ENCODE data around the gene MIGA2.

Gene MIGA2

GRCh38 chr9:129026442-129027223, 9.8 kb upstream of the MIGA2 start:
- TF ChIP-seq REST (IDR thresholded peaks at IDR 0.05; ENCODE audit: insufficient read depth in 1 of 2, low read depth in 2 of 2, low read length in 2 of 2) (no peak), TAF1 (IDR thresholded peaks at IDR 0.05; ENCODE audit: borderline replicate concordance, insufficient read depth, low read length) (no peak)

- TF ChIP-seq FOXP2 (optimal IDR thresholded peaks at IDR 0.05; ENCODE audit: borderline replicate concordance, extremely low read depth, extremely low read length, insufficient read depth), result no peak
- TF ChIP-seq SIN3A (IDR thresholded peaks at IDR 0.05; ENCODE audit: borderline replicate concordance, insufficient read depth, low read length), result no peak
- TF ChIP-seq REST (IDR thresholded peaks at IDR 0.05; ENCODE audit: insufficient read depth in 1 of 2, low read depth in 2 of 2, low read length in 2 of 2), result no peak
- no peak for TF ChIP-seq TAF1 (IDR thresholded peaks at IDR 0.05; ENCODE audit: borderline replicate concordance, insufficient read depth, low read length)
- no peak for TF ChIP-seq POLR2AphosphoS5 (IDR thresholded peaks at IDR 0.05; ENCODE audit: low read depth, low read length)
Observed at GRCh38 chr9:129027224-129027684, 9.2 kb upstream of the MIGA2 start.

- no peak for TF ChIP-seq REST (IDR thresholded peaks at IDR 0.05; ENCODE audit: insufficient read depth in 1 of 2, low read depth in 2 of 2, low read length in 2 of 2)
- no peak for TF ChIP-seq TAF1 (IDR thresholded peaks at IDR 0.05; ENCODE audit: borderline replicate concordance, insufficient read depth, low read length)
- TF ChIP-seq POLR2AphosphoS5 (IDR thresholded peaks at IDR 0.05; ENCODE audit: low read depth, low read length), result no peak
- TF ChIP-seq FOXP2 (optimal IDR thresholded peaks at IDR 0.05; ENCODE audit: borderline replicate concordance, extremely low read depth, extremely low read length, insufficient read depth), result no peak
- TF ChIP-seq SIN3A (IDR thresholded peaks at IDR 0.05; ENCODE audit: borderline replicate concordance, insufficient read depth, low read length), result no peak
Observed at GRCh38 chr9:129027685-129028191, 8.7 kb upstream of the MIGA2 start.

DNA sequence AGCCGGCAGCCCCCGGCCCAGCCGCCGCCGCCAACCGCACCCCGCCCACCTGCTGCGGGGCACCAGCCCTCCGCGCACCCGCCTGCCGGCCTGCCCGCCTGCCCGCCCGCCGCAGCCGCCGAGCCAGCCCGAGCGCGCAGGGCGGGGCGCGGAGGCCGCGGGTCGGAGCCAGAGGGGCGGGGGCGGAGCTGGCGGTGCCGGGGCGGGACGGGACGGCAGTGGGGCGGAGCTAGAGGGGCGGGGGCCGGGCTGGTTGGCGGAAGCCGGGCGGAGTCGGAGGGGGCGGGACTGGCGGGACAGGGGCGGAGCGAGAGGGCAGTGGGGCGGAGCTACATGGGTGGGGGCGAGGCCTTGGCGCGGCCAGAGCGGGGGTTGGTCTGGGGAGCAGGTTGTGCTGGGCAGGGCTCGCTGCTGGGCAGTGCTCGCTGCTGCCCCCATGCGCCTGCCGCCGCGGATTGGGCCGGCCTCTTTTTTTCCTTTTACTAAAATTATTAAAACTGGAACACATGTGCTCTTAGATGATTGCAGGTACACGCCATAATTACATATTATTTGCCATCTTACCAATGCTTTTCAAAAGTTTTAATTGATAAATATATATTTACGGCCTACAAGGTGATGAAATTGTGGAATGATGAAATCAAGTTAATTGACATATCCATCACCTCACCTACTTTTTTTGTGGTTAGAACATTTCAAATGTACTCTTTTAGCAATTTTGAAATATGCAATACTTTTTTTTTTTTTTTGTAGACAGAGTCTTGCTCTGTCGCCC, 8.0 kb upstream of the MIGA2 start, which contains the start of gene SH3GLB2:
TSS of gene SH3GLB2 (minus strand) at position 140 of the 775 bp plus-strand sequence. CDS start 177 bp downstream, outside the sequence.
- TF ChIP-seq REST (IDR thresholded peaks at IDR 0.05; ENCODE audit: insufficient read depth in 1 of 2, low read depth in 2 of 2, low read length in 2 of 2) (no peak), POLR2AphosphoS5 (IDR thresholded peaks at IDR 0.05; ENCODE audit: low read depth, low read length) (no peak), TAF1 (IDR thresholded peaks at IDR 0.05; ENCODE audit: borderline replicate concordance, insufficient read depth, low read length) (no peak), SIN3A (IDR thresholded peaks at IDR 0.05; ENCODE audit: borderline replicate concordance, insufficient read depth, low read length) (no peak)

Data from PFSK-1 (cell line).